MCF 10A (cell line): ENCODE results near the gene PHOSPHO2. TPM values are rescaled to one million over a fixed set of nuclear protein-coding genes. Genes with fewer than 3 reads are reported as not detected.
A peak's percentile ranks its signal among the peaks of the same experiment; 100 is the strongest.

ENCODE experiments used
- BruUV-seq: library from RNA; stranded (reverse); fragments of 400-500 nt; replicated peaks from 2 replicates; lab custom pipeline; 2021; lab: Mats Ljungman, UMichigan
- CTCF ChIA-PET: fragments of 300-600 bp; sonication (Branson Sonifier 250); formaldehyde crosslinking; extraction: SDS; loops from one replicate; lab custom pipeline; 2021; ENCODE audit warnings: antibody characterized with exemption, inconsistent platforms; lab: Yijun Ruan, JAX
- POLR2A ChIA-PET: fragments of 300-600, 350-650 bp; sonication (Branson Sonifier 250); formaldehyde crosslinking; extraction: SDS; loops from one replicate; lab custom pipeline; 2020; ENCODE audit warnings: antibody characterized with exemption, inconsistent platforms; lab: Yijun Ruan, JAX
- DNase-seq: peaks from one replicate; pipeline ENCODE4 v3.0.0-alpha.2; 2018; ENCODE audit not compliant: unreplicated experiment
- H3K27ac Mint-ChIP-seq: one replicate; pipeline ENCODE4 v1.8.0; 2022; ENCODE audit warnings: mild to moderate bottlenecking, low read depth, mixed read lengths; ENCODE audit not compliant: unreplicated experiment
- H3K27me3 Mint-ChIP-seq: one replicate; pipeline ENCODE4 v1.8.0; 2022; ENCODE audit warnings: mixed read lengths; ENCODE audit not compliant: insufficient read depth, unreplicated experiment
- H3K36me3 Mint-ChIP-seq: one replicate; pipeline ENCODE4 v1.8.0; 2022; ENCODE audit warnings: mild to moderate bottlenecking, moderate library complexity, mixed read lengths; ENCODE audit not compliant: insufficient read depth, unreplicated experiment
- H3K4me1 Mint-ChIP-seq: one replicate; pipeline ENCODE4 v1.8.0; 2022; ENCODE audit warnings: mixed read lengths; ENCODE audit not compliant: insufficient read depth, unreplicated experiment
- H3K4me3 Mint-ChIP-seq: one replicate; pipeline ENCODE4 v1.8.0; 2022; ENCODE audit warnings: mild to moderate bottlenecking, moderate library complexity, mixed read lengths; ENCODE audit not compliant: unreplicated experiment
- H3K9me3 Mint-ChIP-seq: one replicate; pipeline ENCODE4 v1.8.0; 2022; ENCODE audit warnings: mixed read lengths; ENCODE audit not compliant: unreplicated experiment
- CTCF ChIP-seq: fragments of 200-600 bp; IDR thresholded peaks from one replicate; pipeline ENCODE4 v1.8.0; 2022; ENCODE audit warnings: antibody characterized with exemption, mild to moderate bottlenecking; ENCODE audit not compliant: unreplicated experiment
- intact Hi-C: fragments of 100-400 bp; cut with micrococcal nuclease; formaldehyde crosslinking; loops from 2 replicates; pipeline ENCODE4 v1.14.1; 2022
- total RNA-seq: library from RNA; stranded (reverse); gene quantifications from 2 replicates; pipeline ENCODE4 v1.2.3, GENCODE V29; 2022

Gene PHOSPHO2
- total RNA-seq, 1 experiment from 2014 or later = 5.4 TPM

GRCh38 chr2:169705927-169706326, 11.7 kb downstream of the PHOSPHO2 start:
- peak; percentile 56 for DNase-seq
- H3K9me3 Mint-ChIP-seq = no peaks in the 10 kb centered on the region
- POLR2A ChIA-PET = interaction anchor here (3.9 kb wide), 1 partner anchor 11 kb away, joined by 13 read pairs; the partner anchor contains the start of genes CFAP210 and PHOSPHO2
- no peak overlapping the region for H3K27ac Mint-ChIP-seq
- intact Hi-C loops = no loop called here
- no peaks in the 10 kb centered on the region for H3K27me3 Mint-ChIP-seq
- H3K4me3 Mint-ChIP-seq = no peak overlapping the region
- no peak for TF ChIP-seq CTCF
- peaks cover 6% of the 10 kb centered on the region for H3K36me3 Mint-ChIP-seq
- no TSS peak for BruUV-seq
- H3K4me1 Mint-ChIP-seq = no peaks in the 10 kb centered on the region
- CTCF ChIA-PET = no interaction called here

- ChIA-PET POLR2A (no interaction called here), CTCF (interaction anchor here (0.6 kb wide), 1 partner anchor 119 kb away, joined by 4 read pairs; no protein-coding TSS in a partner anchor)
- BruUV-seq = no TSS peak
- H3K9me3 Mint-ChIP-seq = no peaks in the 10 kb centered on the region
- H3K36me3 Mint-ChIP-seq = no peaks in the 10 kb centered on the region
- intact Hi-C loops = no loop called here
- H3K27me3 Mint-ChIP-seq = no peaks in the 10 kb centered on the region
- TF ChIP-seq CTCF = no peak
- no peaks in the 10 kb centered on the region for H3K4me1 Mint-ChIP-seq
- no peak overlapping the region for H3K27ac Mint-ChIP-seq
- no peak overlapping the region for H3K4me3 Mint-ChIP-seq
- DNase-seq = no peak
These were observed 13.4 kb downstream of the PHOSPHO2 start for GRCh38 chr2:169707626-169708025.

- H3K36me3 Mint-ChIP-seq = no peaks in the 10 kb centered on the region
- CTCF ChIA-PET = no interaction called here
- DNase-seq = no peak
These were observed 15.1 kb downstream of the PHOSPHO2 start for GRCh38 chr2:169709331-169709730.

GRCh38 chr2:169709981-169710380, 15.7 kb downstream of the PHOSPHO2 start:
- Mint-ChIP-seq H3K4me1 (peaks cover 1% of the 10 kb centered on the region), H3K27me3 (no peaks in the 10 kb centered on the region), H3K27ac (no peak overlapping the region), H3K4me3 (no peak overlapping the region), H3K9me3 (no peaks in the 10 kb centered on the region), H3K36me3 (no peaks in the 10 kb centered on the region)
- intact Hi-C loops = no loop called here
- CTCF ChIA-PET = interaction anchor here (0.5 kb wide), 1 partner anchor 167 kb away, joined by 3 read pairs; no protein-coding TSS in a partner anchor
- POLR2A ChIA-PET = interaction anchor here (0.6 to 1.6 kb wide), 3 partner anchors 10 to 38 kb away, joined by 3 to 6 read pairs (median 3); no protein-coding TSS in a partner anchor
- DNase-seq = no peak
- no TSS peak for BruUV-seq
- no peak for TF ChIP-seq CTCF

More at GRCh38 chr2:169709331-169709730, 15.1 kb downstream of the PHOSPHO2 start:
- BruUV-seq = no TSS peak
- H3K27me3 Mint-ChIP-seq = no peaks in the 10 kb centered on the region
- H3K9me3 Mint-ChIP-seq = no peaks in the 10 kb centered on the region
- no peak overlapping the region for H3K27ac Mint-ChIP-seq
- H3K4me1 Mint-ChIP-seq = no peaks in the 10 kb centered on the region
- intact Hi-C loops = no loop called here
- H3K4me3 Mint-ChIP-seq = no peak overlapping the region
- POLR2A ChIA-PET = no interaction called here
- no peak for TF ChIP-seq CTCF
